Prostate gland (tissue), 2 donors: Measurements from ENCODE around the gene CLCN2. TPM values are rescaled to one million over a fixed set of nuclear protein-coding genes. Genes with fewer than 3 reads are reported as not detected.

Source experiments
- DNase-seq: peaks from one replicate; pipeline ENCODE4 v3.0.0-alpha.2; 2019; ENCODE audit warnings: low spot score
- H3K27ac ChIP-seq, 2 donors: fragments of 200-600 bp; sonication (generic); 2 replicates each; pipeline ENCODE4 v1.5.1; 2017 to 2019
- H3K27me3 ChIP-seq: fragments of 200-600 bp; sonication (generic); replicated peaks from 2 replicates; pipeline ENCODE4 v1.5.1; 2019; ENCODE audit not compliant: insufficient read depth
- H3K36me3 ChIP-seq, 2 donors: fragments of 200-600 bp; sonication (generic); 1 replicate in 1 of 2; 2 replicates in 1 of 2; pipeline versions ENCODE4 v1.5.1 to v1.8.1; 2017 to 2019
- H3K4me1 ChIP-seq: fragments of 200-600 bp; sonication (generic); replicated peaks from 2 replicates; pipeline ENCODE4 v1.5.1; 2019
- H3K4me3 ChIP-seq, 2 donors: fragments of 200-600 bp; sonication (generic); 2 replicates each; pipeline ENCODE4 v1.5.1; 2017 to 2019
- H3K9me3 ChIP-seq: fragments of 200-600 bp; sonication (generic); 2 replicates; pipeline ENCODE4 v1.5.1; 2017
- POLR2A ChIP-seq: fragments of 450-650 bp; IDR thresholded peaks from one replicate; pipeline ENCODE4 v1.6.1; 2016; ENCODE audit warnings: antibody characterized with exemption, mild to moderate bottlenecking
- POLR2AphosphoS5 ChIP-seq: sonication (generic); formaldehyde crosslinking; IDR thresholded peaks from one replicate; pipeline ENCODE4 v1.6.1; 2017; ENCODE audit warnings: antibody characterized with exemption
- WGBS: methylation state at CpG from one replicate; pipeline ENCODE4 v1.1.5; 2018; 5-methylcytosine and 5-hydroxymethylcytosine counted together
- intact Hi-C: fragments of 100-400 bp; cut with DNase I; formaldehyde crosslinking; loops from one replicate; pipeline ENCODE4 v1.14.2; 2022
- total RNA-seq, 2 donors: library from RNA; depleted of rRNA; stranded (reverse); fragments of >200 nt; gene quantifications; one replicate each; pipeline ENCODE4 v1.1.0, GENCODE V29; 2016
- TF ChIP-seq, protein P1 (sequence below), 4 experiments: fragments of 200-600 bp in 2 of 4; fragments of 450-650 bp in 2 of 4; sonication (generic) in 2 of 4; IDR thresholded peaks; 1 replicate in 3 of 4; 2 replicates in 1 of 4; pipeline ENCODE4 v1.5.1; 2016 to 2019; ENCODE audit warnings: antibody characterized with exemption in 4 of 4, mild to moderate bottlenecking in 2 of 4, moderate library complexity in 2 of 4

Gene CLCN2
- total RNA-seq, 2 donors from 2014 or later = 4.9 to 47.5 TPM

DNA sequence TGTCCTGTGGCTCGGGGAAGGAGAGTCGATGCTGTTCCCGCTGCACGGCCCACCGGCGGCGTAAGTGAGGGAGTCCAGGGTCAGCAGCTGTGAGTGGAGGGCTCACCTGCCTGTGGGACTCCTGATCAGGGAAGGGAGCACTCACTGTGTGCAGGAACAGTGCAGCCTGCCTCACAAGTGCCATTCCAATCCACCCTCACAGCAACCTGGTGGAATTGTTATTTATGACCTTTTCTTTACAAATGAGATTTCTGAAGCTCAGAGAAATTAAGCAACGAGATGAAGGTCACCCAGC, 27.5 kb upstream of the CLCN2 start:
- Histone ChIP-seq H3K27ac (no peak overlapping the region), H3K27me3 (no peaks in the 10 kb centered on the region), H3K4me3 (no peak overlapping the region), H3K36me3 (no peaks in the 10 kb centered on the region), H3K9me3 (no peaks in the 10 kb centered on the region), H3K4me1 (no peaks in the 10 kb centered on the region)
- intact Hi-C loops = no loop called here
- no peak for DNase-seq
- WGBS = 83% methylated on average over 8 of the region's 8 CpGs
- TF ChIP-seq, protein P1, sequence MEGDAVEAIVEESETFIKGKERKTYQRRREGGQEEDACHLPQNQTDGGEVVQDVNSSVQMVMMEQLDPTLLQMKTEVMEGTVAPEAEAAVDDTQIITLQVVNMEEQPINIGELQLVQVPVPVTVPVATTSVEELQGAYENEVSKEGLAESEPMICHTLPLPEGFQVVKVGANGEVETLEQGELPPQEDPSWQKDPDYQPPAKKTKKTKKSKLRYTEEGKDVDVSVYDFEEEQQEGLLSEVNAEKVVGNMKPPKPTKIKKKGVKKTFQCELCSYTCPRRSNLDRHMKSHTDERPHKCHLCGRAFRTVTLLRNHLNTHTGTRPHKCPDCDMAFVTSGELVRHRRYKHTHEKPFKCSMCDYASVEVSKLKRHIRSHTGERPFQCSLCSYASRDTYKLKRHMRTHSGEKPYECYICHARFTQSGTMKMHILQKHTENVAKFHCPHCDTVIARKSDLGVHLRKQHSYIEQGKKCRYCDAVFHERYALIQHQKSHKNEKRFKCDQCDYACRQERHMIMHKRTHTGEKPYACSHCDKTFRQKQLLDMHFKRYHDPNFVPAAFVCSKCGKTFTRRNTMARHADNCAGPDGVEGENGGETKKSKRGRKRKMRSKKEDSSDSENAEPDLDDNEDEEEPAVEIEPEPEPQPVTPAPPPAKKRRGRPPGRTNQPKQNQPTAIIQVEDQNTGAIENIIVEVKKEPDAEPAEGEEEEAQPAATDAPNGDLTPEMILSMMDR (IDR thresholded peaks at IDR 0.05) = no peak
- TF ChIP-seq POLR2A (no peak), POLR2AphosphoS5 (no peak)

DNA sequence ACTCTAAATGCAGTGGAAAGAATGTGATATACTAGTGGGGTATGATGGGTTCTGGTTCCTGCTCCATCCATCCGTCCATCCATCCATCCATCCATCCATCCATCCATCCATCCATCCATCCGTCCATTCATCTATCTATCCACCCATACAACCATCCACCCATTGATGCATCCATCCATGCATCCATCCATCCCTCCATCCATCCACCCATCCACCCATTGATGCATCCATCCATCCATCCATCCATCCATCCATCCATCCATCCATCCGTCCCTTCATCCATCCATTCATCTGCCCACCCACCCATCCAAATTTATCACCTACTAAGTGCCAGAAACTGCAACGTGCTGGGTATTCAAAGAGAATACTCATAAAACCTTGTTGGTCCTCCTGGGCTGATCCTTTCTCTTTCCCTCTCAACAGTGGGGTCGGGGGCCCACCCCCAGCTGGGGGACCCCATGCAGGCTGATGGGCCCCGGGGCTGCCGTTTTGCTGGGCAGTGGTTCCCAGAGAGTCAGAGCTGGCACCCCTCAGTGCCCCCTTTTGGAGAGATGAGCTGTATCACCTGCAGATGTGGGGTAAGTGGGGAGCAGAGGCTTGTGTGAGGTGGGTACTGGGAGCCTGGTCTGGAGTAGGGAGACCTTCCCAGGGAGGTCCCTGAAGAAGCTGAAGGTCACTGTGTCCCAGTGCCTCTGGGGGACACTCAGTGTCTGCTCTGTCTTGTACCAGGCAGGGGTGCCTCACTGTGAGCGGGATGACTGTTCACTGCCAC, 26.9 kb upstream of the CLCN2 start:
- no peaks in the 10 kb centered on the region for H3K4me1 ChIP-seq
- intact Hi-C loops = no loop called here
- H3K36me3 ChIP-seq = no peaks in the 10 kb centered on the region
- H3K27ac ChIP-seq = no peak overlapping the region
- TF ChIP-seq POLR2AphosphoS5 = no peak
- no peak for TF ChIP-seq POLR2A
- TF ChIP-seq, protein P1 (IDR thresholded peaks at IDR 0.05) = no peak
- H3K9me3 ChIP-seq = no peaks in the 10 kb centered on the region
- no peak overlapping the region for H3K4me3 ChIP-seq
- DNase-seq = no peak
- H3K27me3 ChIP-seq = no peaks in the 10 kb centered on the region
- WGBS = 75% methylated on average over 8 of the region's 8 CpGs

DNA sequence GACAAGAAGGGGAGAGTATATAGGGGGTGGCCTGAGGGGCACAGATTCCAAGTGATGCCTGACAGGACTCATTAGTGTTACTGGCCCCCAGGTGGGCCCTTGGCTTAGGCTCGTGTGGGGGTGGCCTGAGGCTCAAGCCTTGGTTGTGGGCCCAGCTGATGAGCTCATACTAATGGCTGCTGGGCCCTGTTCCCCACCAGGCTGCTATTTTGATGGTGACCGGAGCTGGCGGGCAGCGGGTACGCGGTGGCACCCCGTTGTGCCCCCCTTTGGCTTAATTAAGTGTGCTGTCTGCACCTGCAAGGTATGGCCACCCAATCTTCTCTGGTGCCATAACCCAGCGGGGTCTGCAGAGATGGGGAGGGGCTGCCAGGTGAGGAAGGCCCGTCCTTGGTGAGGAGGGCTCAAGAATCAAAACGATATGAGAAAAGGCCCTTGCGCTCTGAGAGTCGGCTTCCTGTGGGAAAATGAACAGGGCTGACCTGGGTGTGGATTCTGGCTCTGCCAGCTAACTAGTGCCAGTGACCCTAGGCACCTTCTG, 25.8 kb upstream of the CLCN2 start:
- no peaks in the 10 kb centered on the region for H3K9me3 ChIP-seq
- H3K4me1 ChIP-seq = no peaks in the 10 kb centered on the region
- intact Hi-C loops = no loop called here
- no peaks in the 10 kb centered on the region for H3K27me3 ChIP-seq
- TF ChIP-seq POLR2AphosphoS5 (no peak), POLR2A (no peak)
- TF ChIP-seq, protein P1 (IDR thresholded peaks at IDR 0.05) = no peak
- H3K36me3 ChIP-seq = no peaks in the 10 kb centered on the region
- H3K27ac ChIP-seq = no peak overlapping the region
- H3K4me3 ChIP-seq = no peak overlapping the region
- DNase-seq = no peak
- 92% methylated on average over 12 of the region's 12 CpGs for WGBS

DNA sequence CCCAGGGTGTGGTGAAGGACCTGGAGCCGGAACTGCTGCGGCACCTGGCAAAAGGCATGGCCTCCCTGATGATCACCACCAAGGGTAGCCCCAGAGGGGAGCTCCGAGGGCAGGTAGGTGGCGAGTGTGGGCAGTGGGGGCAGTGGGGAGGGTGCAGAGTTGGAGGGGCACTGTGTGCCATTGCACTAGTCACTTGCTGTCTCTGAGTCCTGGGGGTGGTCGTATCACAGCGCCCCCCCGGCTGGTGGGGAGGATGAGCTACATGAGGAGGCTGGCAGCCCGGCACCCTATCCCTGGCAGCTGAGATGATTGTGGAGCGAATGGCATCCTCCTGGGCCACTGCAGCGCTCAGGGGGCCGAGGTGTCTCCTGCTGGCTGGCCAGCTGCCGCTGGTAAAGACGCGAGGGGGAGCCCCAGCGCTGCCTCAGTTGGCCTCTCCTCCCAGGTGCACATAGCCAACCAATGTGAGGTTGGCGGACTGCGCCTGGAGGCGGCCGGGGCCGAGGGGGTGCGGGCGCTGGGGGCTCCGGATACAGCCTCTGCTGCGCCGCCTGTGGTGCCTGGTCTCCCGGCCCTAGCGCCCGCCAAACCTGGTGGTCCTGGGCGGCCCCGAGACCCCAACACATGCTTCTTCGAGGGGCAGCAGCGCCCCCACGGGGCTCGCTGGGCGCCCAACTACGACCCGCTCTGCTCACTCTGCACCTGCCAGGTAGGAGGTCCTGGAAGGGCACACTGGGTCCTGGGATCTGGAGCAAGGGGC, 24.8 kb upstream of the CLCN2 start:
- Histone ChIP-seq H3K9me3 (no peaks in the 10 kb centered on the region), H3K27ac (no peak overlapping the region), H3K27me3 (no peaks in the 10 kb centered on the region), H3K4me1 (no peaks in the 10 kb centered on the region), H3K36me3 (no peaks in the 10 kb centered on the region), H3K4me3 (no peak overlapping the region)
- 71% methylated on average over 10 of the region's 37 CpGs for WGBS
- intact Hi-C loops = no loop called here
- TF ChIP-seq, protein P1 (IDR thresholded peaks at IDR 0.05) = no peak
- TF ChIP-seq POLR2A (no peak), POLR2AphosphoS5 (no peak)
- DNase-seq = no peak
